ENCODE data around the gene KIFC1.
"Not testable (repeated sequence)": the region's sequence is repeated elsewhere in the genome, so short reads cannot be mapped to it uniquely, and the experiment has no call there.

- TF ChIP-seq EP300, CTCF (IDR thresholded peaks at IDR 0.05): not testable (repeated sequence)
These were observed 28.1 kb upstream of the KIFC1 start for GRCh38 chr6:33363486-33363885.
